Esophagus squamous epithelium (tissue), 4 donors: Measurements from ENCODE around the gene DOCK2.

Experiments
- POLR2A ChIP-seq, 4 donors: fragments of 450-650 bp; IDR thresholded peaks; one replicate each; pipeline ENCODE4 v1.6.1; 2017; ENCODE audit warnings: antibody characterized with exemption in 4 of 4, mild to moderate bottlenecking in 4 of 4, moderate library complexity in 3 of 4
- TF ChIP-seq, protein P1 (sequence below), 6 experiments: fragments of 450-650 bp in 4 of 6; fragments of 200-600 bp in 2 of 6; sonication (generic) in 2 of 6; IDR thresholded peaks; one replicate each; pipeline ENCODE4 v1.5.1; 2016 to 2019; ENCODE audit warnings: antibody characterized with exemption in 6 of 6, mild to moderate bottlenecking in 4 of 6, moderate library complexity in 4 of 6

- TF ChIP-seq, protein P1, sequence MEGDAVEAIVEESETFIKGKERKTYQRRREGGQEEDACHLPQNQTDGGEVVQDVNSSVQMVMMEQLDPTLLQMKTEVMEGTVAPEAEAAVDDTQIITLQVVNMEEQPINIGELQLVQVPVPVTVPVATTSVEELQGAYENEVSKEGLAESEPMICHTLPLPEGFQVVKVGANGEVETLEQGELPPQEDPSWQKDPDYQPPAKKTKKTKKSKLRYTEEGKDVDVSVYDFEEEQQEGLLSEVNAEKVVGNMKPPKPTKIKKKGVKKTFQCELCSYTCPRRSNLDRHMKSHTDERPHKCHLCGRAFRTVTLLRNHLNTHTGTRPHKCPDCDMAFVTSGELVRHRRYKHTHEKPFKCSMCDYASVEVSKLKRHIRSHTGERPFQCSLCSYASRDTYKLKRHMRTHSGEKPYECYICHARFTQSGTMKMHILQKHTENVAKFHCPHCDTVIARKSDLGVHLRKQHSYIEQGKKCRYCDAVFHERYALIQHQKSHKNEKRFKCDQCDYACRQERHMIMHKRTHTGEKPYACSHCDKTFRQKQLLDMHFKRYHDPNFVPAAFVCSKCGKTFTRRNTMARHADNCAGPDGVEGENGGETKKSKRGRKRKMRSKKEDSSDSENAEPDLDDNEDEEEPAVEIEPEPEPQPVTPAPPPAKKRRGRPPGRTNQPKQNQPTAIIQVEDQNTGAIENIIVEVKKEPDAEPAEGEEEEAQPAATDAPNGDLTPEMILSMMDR (IDR thresholded peaks at IDR 0.05) = no peak
- TF ChIP-seq POLR2A (IDR thresholded peaks at IDR 0.05) = no peak
Observed at GRCh38 chr5:170046241-170046640, 409.2 kb downstream of the DOCK2 start.
